ENCODE data around the gene PFKL. TPM values are rescaled to one million over a fixed set of nuclear protein-coding genes. Genes with fewer than 3 reads are reported as not detected.
A peak's percentile ranks its signal among the peaks of the same experiment; 100 is the strongest.
"Not testable (repeated sequence)": the region's sequence is repeated elsewhere in the genome, so short reads cannot be mapped to it uniquely, and the experiment has no call there.

The PFKL gene
- total RNA-seq, 2 donors from 2014 or later: 132 to 176 TPM

DNA sequence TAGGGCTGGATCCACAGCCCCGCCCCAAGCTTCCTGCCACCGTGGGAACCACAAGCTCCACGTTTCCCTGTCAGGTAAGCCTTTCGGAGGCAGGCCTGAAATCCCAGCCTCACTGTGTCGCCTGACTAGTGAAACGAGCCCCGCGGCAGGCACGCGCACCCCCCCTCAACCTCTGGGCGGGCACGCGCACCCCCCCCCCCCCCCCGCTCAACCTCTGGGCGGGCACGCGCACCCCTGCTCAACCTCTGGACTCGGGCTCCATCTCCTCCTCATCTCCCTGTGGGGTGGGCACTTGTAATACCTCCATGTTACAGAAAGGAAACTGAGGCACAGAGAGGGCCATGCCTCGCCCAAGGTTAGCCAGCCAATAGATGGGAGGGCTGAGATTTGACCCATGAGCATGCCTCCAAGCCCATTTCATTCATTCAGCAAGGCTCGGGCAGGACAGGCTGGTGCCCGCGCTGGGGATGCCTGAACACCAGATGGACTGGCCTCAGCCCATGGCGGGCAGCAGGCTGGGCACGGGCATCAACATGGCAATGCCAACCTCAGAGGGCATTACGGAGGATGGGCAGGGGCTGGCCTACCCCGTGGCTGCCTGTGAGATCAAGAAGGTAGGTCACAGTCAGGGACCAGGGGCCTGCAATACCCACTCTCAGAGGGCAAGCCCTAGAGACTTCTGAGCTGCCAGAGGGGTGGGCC lies 34.6 kb downstream of the PFKL start:
- Mint-ChIP-seq H3K27me3 (no peaks in the 10 kb centered on the region), H3K27ac (no peak overlapping the region), H3K4me3 (no peak overlapping the region), H3K36me3 (ENCODE audit: low read depth) (no peaks in the 10 kb centered on the region), H3K4me1 (peaks cover 1% of the 10 kb centered on the region)
- ATAC-seq (no peak), DNase-seq (no peak)
- no peaks in the 10 kb centered on the region for H3K9me3 ChIP-seq (ENCODE audit: control insufficient read depth, low read length, poor library complexity, severe bottlenecking)

DNA sequence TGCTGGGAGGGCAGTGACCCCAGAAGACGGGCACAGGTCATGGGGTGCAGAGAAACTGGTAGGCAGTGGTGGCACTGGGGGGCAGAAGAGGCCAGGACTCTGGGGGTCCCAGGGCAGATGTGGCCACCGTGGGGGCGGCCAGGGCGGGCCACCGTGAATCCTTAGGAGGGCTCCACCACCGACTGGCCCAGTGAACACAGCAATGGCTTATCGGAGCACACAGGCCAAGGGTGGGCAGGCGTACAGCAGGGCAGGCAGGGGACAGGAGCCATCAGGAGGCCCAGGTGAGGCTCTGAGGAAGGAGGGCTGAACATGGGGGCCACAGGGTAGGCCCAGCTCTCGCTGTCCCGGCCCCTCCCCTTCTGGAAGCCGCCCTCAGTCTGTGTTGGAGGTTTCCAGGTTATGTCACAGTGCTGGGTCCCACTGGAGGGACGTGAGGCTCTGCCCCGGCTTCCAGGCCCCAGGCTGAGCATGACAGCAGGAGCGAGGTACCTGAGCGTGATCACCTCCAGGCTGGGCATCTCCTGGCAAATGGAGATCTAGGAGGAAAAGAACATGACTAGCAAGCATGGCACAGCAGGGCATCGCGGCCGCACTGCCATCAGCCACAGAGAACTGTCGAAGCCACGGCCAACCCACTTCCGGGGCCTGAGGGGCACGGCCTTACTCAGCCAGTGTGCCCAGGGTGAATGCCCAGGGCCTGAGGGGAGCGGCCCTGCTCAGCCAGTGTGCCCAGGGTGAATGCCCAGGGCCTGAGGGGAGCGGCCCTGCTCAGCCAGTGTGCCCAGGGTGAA lies 35.6 kb downstream of the PFKL start:
- Mint-ChIP-seq H3K4me1 (peaks cover 7% of the 10 kb centered on the region), H3K4me3 (no peak overlapping the region), H3K27ac (no peak overlapping the region), H3K27me3 (no peaks in the 10 kb centered on the region), H3K36me3 (ENCODE audit: low read depth) (no peaks in the 10 kb centered on the region)
- peak in 1 of 3 donors; percentile 7 for DNase-seq
- no peaks in the 10 kb centered on the region for H3K9me3 ChIP-seq (ENCODE audit: control insufficient read depth, low read length, poor library complexity, severe bottlenecking)
- ATAC-seq: no peak

DNA sequence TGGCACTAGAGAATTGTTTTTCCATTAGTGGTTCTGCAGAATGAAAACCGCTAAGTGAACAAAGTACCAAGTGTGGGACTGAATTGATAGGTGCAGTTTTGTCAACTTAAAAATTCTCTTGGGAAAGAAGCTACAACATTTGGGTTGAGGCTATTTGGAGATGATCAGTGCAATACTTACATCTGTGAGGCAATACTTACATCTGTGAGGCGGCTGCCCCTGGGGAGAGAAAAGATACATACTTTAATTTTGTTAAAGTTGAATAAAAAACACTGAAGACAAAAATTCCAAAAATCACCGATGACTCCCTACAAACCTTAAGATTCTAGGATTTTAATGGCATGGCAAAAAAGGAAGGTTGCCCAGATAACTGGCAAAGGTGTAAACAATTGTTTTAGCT lies 37.6 kb downstream of the PFKL start:
- Mint-ChIP-seq H3K4me3 (peak overlapping the region; percentile 53), H3K27me3 (no peaks in the 10 kb centered on the region), H3K36me3 (ENCODE audit: low read depth) (no peaks in the 10 kb centered on the region), H3K4me1 (peaks cover 9% of the 10 kb centered on the region), H3K27ac (peak overlapping the region; percentile 39)
- DNase-seq (no peak), ATAC-seq (no peak)
- no peaks in the 10 kb centered on the region for H3K9me3 ChIP-seq (ENCODE audit: control insufficient read depth, low read length, poor library complexity, severe bottlenecking)

DNA sequence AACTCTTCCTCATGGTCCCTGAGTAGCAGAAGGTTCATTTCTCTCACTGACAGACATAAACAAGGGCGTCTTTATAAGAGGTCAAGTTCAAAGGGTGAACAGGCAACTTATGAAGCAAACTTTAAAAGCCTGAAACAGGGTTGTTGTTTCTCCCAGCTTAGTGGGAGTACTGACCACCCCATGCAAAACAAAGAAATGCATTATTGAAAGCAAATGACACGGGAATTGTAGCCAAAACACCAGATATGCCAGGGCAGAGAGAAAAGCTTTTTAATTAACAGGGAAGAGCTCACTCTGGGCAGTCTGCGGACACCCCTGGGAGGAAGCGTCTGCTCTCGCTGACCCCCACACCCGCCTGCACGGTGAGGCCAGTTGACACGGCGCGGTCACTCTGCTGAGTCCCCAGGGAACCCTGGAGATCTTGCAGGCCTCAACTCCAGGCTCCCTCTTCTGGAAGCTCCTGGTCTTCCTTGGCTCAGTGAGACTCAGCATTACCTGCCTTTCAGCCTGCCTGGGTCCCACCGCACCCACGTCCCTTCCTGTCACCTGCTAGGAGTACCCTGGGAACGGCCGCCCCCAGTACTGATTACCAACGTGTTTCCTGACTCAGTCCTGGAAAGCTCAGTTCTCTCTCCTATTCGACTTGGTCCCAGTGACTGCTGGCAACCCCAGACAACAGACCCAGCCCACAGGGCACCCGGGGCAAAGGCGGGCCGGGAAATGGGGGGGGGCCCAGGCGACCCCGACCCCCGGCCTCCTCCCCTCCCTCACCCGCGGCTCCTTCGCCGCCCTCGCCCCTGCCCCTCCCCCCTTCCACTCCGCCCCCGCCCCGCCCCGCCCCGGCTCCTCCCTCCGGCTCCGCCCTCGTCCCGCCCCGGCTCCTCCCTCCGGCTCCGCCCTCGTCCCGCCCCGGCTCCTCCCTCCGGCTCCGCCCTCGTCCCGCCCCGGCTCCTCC lies 38.4 kb downstream of the PFKL start:
- no peaks in the 10 kb centered on the region for H3K9me3 ChIP-seq (ENCODE audit: control insufficient read depth, low read length, poor library complexity, severe bottlenecking)
- peaks cover 9% of the 10 kb centered on the region for H3K4me1 Mint-ChIP-seq
- H3K4me3 Mint-ChIP-seq: peak overlapping the region; percentile 53
- H3K27me3 Mint-ChIP-seq: no peaks in the 10 kb centered on the region
- H3K36me3 Mint-ChIP-seq (ENCODE audit: low read depth): no peaks in the 10 kb centered on the region
- DNase-seq: peak; percentile 25 to 55 (median 48)
- peak overlapping the region; percentile 39 for H3K27ac Mint-ChIP-seq
- ATAC-seq: peak; percentile 3

DNA sequence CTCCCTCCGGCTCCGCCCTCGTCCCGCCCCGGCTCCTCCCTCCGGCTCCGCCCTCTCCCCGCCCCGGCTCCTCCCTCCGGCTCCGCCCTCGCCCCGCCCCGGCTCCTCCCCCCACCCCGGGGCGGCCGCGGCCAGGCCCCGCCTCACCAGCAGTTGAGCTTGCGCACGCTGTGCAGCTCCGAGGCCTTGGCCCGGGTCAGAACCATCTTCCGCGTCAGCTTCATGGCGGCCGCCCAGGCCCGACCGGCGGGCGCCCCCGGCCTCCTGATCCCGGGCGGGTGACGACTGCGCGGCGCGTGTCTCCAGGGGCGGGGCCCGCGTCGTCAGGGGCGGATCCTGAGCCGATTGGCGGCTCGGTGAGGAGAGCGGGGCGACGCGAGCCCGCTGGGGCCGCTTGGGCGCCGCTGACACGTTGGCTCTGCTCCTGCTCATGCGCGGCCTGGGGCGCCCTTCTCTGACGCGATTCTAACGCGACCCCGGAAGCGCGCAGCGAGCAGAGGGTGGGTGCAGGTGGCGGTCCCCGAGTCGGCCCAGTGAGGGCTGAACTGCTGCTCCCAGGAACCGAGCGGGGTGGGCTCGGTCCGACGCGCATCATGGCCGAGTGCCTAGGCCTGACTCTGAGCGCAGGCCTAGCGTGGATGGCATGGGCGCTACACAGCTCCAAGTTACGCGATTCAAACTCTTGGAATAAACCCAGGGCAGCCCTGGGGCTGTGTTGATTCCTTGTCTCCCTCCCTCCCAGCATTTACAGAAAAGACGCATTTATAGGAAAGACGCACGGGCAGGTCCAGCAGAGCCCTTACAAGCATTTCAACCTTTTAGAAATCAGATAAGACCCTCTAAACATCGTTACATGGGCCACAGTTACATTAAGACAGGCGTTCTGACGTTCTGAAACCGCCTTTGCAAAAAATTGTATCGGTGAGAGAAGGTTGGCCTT lies 39.4 kb downstream of the PFKL start, which contains the start of gene CFAP410:
CFAP410 (minus strand) TSS at position 420 of the 940 bp plus-strand sequence; CDS start at position 224, 196 bp downstream.
- peak within 1 kb of the TSS; percentile 96 for H3K27ac Mint-ChIP-seq
- H3K4me3 Mint-ChIP-seq: peak within 1 kb of the TSS; percentile 95
- H3K36me3 Mint-ChIP-seq (ENCODE audit: low read depth): no peaks in the 10 kb centered on the region
- DNase-seq (peak; percentile 92 to 94 (median 93)), ATAC-seq (peak; percentile 90)
- H3K4me1 Mint-ChIP-seq: peaks cover 9% of the 10 kb centered on the region
- H3K27me3 Mint-ChIP-seq: no peaks in the 10 kb centered on the region
- H3K9me3 ChIP-seq (ENCODE audit: control insufficient read depth, low read length, poor library complexity, severe bottlenecking): no peaks in the 10 kb centered on the region

DNA sequence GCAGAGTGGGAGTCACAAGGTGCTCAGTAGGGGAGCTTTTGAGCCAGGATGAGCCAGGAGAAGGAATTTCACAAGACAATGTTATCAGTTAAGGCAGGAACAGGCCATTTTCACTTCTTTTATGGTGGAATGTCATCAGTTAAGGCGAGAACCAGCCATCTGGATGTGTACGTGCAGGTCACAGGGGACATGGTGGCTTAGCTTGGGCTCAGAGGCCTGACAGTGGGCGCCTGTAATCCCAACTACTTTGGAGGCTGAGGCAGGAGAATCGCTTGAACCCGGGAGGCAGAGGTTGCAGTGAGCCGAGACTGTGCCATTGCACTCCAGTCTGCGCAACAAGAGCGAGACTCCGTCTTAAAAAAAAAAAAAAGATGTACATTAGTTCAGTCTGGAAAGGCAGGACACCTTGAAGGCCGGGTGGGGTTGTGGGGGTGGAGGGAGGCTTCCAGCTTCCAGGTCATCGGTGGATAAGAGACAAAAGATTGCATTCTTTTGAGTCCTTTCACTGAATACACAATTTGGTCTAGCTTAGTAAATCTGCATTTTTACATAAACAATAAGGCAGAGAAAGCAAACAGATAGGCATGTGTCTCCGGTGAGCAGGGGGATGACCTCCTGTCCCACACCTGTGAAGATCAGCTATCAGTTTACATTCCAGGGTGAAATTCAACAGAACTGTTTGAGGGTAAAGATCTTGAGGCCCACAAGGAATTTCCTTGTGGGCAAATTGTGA lies 42.0 kb downstream of the PFKL start:
- not testable (repeated sequence) for DNase-seq; H3K4me3 Mint-ChIP-seq; H3K27ac Mint-ChIP-seq; H3K36me3 Mint-ChIP-seq (ENCODE audit: low read depth); ATAC-seq; H3K27me3 Mint-ChIP-seq; H3K4me1 Mint-ChIP-seq; H3K9me3 ChIP-seq (ENCODE audit: control insufficient read depth, low read length, poor library complexity, severe bottlenecking)

DNA sequence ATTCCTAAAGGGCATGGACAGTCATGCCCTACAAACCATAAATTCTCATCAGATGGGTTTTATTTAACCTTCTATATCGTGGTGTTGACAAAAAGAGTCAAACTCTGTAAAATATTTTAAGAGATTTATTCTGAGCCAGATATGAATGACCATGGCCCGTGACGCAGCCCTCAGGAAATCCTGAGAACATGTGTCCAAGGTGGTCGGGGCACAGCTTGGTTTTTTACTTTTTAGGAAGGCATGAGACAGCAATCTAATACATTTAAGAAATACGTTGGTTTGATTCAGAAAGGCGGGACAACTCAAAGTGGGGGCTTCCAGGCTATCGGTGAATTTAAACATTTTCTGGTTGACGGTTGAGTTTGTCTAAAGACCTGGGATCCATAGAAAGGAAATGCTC lies 43.1 kb downstream of the PFKL start:
- H3K36me3 Mint-ChIP-seq (ENCODE audit: low read depth); H3K4me1 Mint-ChIP-seq; H3K27me3 Mint-ChIP-seq; H3K4me3 Mint-ChIP-seq; ATAC-seq; DNase-seq; H3K9me3 ChIP-seq (ENCODE audit: control insufficient read depth, low read length, poor library complexity, severe bottlenecking); H3K27ac Mint-ChIP-seq: not testable (repeated sequence)

DNA sequence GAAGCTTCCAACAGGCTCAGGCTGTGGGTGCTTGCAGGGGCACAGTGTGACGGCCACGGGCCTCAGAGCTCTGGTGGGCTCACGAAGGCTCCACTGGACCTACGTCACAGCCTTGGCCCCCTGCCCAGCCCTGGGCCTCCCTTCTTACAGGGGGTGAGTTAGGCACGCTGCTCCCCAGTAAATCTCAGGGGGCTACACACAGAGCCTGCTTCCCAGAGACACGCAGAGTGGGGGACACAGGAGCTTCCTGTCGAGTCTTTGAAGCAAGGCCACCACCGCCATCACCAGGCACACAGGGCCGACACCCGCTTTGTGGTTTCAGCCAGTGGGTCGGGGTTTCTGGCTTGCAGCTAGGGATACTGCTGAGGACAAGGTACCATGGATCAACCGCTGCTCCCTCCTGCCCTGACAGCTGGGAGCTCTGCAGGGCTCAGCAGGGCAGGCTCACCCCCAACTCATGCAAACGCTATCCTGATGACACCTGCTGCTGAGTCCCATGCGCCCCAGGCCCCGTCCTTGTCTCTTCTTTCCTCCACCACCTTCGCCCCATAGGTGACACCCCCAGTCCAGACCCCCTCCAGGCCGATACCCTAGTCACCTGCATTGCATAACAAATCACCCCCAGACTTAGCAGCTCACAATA lies 44.8 kb downstream of the PFKL start:
- DNase-seq (no peak), ATAC-seq (no peak)
- no peaks in the 10 kb centered on the region for H3K36me3 Mint-ChIP-seq (ENCODE audit: low read depth)
- no peaks in the 10 kb centered on the region for H3K9me3 ChIP-seq (ENCODE audit: control insufficient read depth, low read length, poor library complexity, severe bottlenecking)
- no peak overlapping the region for H3K4me3 Mint-ChIP-seq
- H3K27me3 Mint-ChIP-seq: no peaks in the 10 kb centered on the region
- H3K27ac Mint-ChIP-seq: no peak overlapping the region
- H3K4me1 Mint-ChIP-seq: peaks cover 6% of the 10 kb centered on the region

DNA sequence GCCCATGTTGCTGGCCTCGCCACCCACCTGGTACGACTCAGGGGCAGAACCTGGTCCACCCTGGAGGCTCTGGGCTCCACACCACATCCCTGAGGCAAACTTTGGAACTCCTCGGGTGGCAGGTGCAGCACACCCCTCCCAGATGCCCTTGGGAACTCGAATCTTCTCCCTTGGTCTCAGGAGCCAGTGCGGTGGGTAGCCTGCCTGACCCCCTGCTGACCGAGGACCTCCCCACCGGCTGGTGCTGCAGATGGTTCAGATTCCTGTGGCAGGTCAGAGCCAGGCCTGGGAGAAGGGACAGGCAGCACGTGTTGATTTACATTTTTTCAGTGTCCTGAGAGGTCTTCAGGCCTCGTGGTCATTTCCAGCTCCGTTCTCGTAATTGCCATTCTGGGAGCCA lies 45.6 kb downstream of the PFKL start:
- Mint-ChIP-seq H3K4me1 (peaks cover 3% of the 10 kb centered on the region), H3K4me3 (no peak overlapping the region), H3K27ac (no peak overlapping the region), H3K36me3 (ENCODE audit: low read depth) (no peaks in the 10 kb centered on the region), H3K27me3 (no peaks in the 10 kb centered on the region)
- H3K9me3 ChIP-seq (ENCODE audit: control insufficient read depth, low read length, poor library complexity, severe bottlenecking): no peaks in the 10 kb centered on the region
- no peak for ATAC-seq
- DNase-seq: no peak

DNA sequence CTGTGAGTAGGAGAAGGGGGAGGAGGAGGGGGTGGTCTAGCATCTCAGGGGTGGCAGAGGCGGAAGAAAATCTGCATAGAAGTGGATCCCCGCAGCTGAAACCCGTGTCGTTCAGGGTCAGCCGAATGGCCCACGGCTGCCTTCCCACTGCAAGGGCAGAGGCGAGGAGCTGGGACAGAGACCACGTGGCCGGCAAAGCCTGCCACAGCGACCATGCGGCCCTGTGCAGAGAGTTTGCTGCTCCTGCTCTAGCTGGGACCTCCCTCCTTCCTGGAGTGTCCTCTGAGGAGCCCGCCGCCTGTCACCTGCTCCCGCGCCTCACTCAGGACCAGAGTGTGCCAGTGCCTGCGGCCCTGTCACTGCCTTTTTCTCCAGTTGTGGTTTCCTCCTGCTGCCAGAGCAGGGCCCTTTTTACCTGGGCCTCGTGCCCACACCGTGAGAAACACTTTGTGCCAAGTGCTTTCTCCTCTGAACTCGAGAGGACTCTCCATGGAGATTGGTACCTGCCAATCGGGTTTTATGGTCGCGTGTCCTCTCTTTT lies 48.1 kb downstream of the PFKL start:
- Mint-ChIP-seq H3K27ac (no peak overlapping the region), H3K27me3 (no peaks in the 10 kb centered on the region), H3K4me3 (no peak overlapping the region), H3K4me1 (peaks cover 8% of the 10 kb centered on the region), H3K36me3 (ENCODE audit: low read depth) (no peaks in the 10 kb centered on the region)
- H3K9me3 ChIP-seq (ENCODE audit: control insufficient read depth, low read length, poor library complexity, severe bottlenecking): no peaks in the 10 kb centered on the region
- DNase-seq (no peak), ATAC-seq (no peak)

DNA sequence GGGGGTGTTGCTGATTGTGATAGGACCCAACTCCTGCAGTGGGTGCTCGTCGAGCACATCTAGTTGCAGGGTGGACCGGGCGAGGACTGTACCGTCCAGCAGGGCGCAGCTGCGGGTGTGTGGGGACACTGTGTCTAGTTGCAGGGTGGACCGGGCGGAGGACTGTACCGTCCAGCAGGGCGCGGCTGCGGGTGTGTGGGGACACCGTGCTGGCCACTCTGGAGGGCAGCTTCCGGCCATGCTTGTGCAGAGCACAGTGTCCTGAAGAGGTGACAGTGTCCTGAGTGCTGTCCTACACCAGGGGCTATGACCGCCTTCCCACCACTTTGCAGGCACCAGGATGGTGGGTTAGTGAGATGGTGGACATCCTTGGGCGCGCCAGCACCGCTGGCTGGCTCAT lies 49.0 kb downstream of the PFKL start:
- Mint-ChIP-seq H3K4me3 (no peak overlapping the region), H3K27ac (peak overlapping the region; percentile 4), H3K4me1 (peaks cover 16% of the 10 kb centered on the region), H3K27me3 (no peaks in the 10 kb centered on the region), H3K36me3 (ENCODE audit: low read depth) (no peaks in the 10 kb centered on the region)
- DNase-seq (no peak), ATAC-seq (no peak)
- H3K9me3 ChIP-seq (ENCODE audit: control insufficient read depth, low read length, poor library complexity, severe bottlenecking): no peaks in the 10 kb centered on the region
